Measurements from ENCODE around the gene PARP8. TPM values are rescaled to one million over a fixed set of nuclear protein-coding genes. Genes with fewer than 3 reads are reported as not detected.

Gene PARP8
- polyA plus RNA-seq, 1 donor (not counting 4 experiments of a cell fraction or from before 2014, with no cell fraction given) = 29.1 TPM

DNA sequence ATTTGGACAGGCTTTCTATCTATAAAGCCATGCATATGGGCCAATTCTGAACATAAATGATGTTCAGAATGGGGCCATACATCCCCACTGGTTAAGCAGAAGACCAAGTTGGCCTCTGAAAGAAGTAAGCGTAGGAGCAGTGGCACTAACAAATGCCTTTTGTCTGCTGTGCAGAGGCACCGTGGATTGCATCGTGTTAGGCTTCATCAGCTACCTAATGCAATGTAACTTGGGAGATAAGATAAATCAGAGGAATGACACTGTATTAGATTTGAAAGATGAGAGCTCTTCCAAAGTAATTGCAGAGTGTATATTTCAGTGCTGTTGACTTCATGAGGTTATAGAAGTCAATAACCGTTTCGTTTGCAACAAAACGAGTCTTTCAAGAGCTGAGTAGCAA, 148.1 kb downstream of the PARP8 start:
- DNase-seq (ENCODE audit: low read depth, low spot score) (no peak), FAIRE-seq (no peak)
- Histone ChIP-seq H3K4me1 (ENCODE audit: control insufficient read depth, extremely low read depth, insufficient read depth, low read length) (no peaks in the 10 kb centered on the region), H3K79me2 (ENCODE audit: control insufficient read depth, insufficient read depth, low read length) (no peaks in the 10 kb centered on the region), H2AFZ (ENCODE audit: control insufficient read depth, low read length) (no peak overlapping the region), H3K9ac (ENCODE audit: control insufficient read depth, extremely low read depth, insufficient read depth, low read length) (no peak overlapping the region), H3K27ac (ENCODE audit: control insufficient read depth, insufficient read depth, low read length) (no peak overlapping the region), H3K4me3 (ENCODE audit: control insufficient read depth in 2 of 3, extremely low read depth in 1 of 3, insufficient read depth in 2 of 3, low read depth in 1 of 3, low read length in 3 of 3) (no peak overlapping the region), H3K9me1 (ENCODE audit: control insufficient read depth, extremely low read depth, insufficient read depth, low read length) (no peaks in the 10 kb centered on the region), H3K4me2 (ENCODE audit: control insufficient read depth, extremely low read depth, insufficient read depth, low read depth, low read length) (no peak overlapping the region), H3K36me3 (ENCODE audit: control insufficient read depth in 2 of 2, extremely low read depth in 1 of 2, insufficient read depth in 2 of 2, low read length in 2 of 2) (peaks cover 1 to 3% of the 10 kb centered on the region in 2 experiments), H3K9me3 (ENCODE audit: control insufficient read depth, low read depth, low read length) (no peaks in the 10 kb centered on the region), H4K20me1 (ENCODE audit: control insufficient read depth, extremely low read depth, insufficient read depth, low read length) (no peaks in the 10 kb centered on the region), H3K27me3 (ENCODE audit: control insufficient read depth, extremely low read depth, insufficient read depth, low read length) (no peaks in the 10 kb centered on the region)
- dilution Hi-C loops (cut with MboI; ENCODE audit: extremely low pct_ligation_motif_present, low sequenced_read_pairs) = no loop called here
- no peak for TF ChIP-seq EZH2 (IDR thresholded peaks at IDR 0.05; ENCODE audit: low read length)
- TF ChIP-seq, protein P1, sequence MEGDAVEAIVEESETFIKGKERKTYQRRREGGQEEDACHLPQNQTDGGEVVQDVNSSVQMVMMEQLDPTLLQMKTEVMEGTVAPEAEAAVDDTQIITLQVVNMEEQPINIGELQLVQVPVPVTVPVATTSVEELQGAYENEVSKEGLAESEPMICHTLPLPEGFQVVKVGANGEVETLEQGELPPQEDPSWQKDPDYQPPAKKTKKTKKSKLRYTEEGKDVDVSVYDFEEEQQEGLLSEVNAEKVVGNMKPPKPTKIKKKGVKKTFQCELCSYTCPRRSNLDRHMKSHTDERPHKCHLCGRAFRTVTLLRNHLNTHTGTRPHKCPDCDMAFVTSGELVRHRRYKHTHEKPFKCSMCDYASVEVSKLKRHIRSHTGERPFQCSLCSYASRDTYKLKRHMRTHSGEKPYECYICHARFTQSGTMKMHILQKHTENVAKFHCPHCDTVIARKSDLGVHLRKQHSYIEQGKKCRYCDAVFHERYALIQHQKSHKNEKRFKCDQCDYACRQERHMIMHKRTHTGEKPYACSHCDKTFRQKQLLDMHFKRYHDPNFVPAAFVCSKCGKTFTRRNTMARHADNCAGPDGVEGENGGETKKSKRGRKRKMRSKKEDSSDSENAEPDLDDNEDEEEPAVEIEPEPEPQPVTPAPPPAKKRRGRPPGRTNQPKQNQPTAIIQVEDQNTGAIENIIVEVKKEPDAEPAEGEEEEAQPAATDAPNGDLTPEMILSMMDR (optimal IDR thresholded peaks at IDR 0.05 in 1 of 3, IDR thresholded peaks at IDR 0.05 in 1 of 3, conservative IDR thresholded peaks at IDR 0.05 in 1 of 3; ENCODE audit: extremely low read depth in 1 of 3, insufficient read depth in 2 of 3, low read length in 3 of 3) = no peak

DNA sequence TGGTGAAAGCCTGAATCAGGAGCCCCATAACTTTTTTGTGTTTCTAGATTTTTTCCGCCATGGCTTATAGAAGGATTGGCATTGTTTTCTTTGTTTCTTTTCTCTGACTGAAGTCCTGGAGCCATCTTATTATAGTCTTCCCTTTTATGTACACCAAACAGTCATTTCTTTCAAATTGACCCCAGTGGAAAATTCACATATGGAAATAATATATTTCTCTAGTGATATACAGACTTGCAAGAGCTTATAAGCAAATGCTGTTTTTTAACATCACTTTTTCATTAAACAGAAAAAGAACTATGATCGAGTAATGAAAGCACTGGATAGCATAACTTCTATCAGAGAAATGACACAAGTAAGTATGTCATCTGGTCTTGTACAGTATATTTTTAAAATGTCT, 155.6 kb downstream of the PARP8 start:
- H3K9me3 ChIP-seq (ENCODE audit: control insufficient read depth, low read depth, low read length) = no peaks in the 10 kb centered on the region
- TF ChIP-seq, protein P1 (optimal IDR thresholded peaks at IDR 0.05 in 1 of 3, IDR thresholded peaks at IDR 0.05 in 1 of 3, conservative IDR thresholded peaks at IDR 0.05 in 1 of 3; ENCODE audit: extremely low read depth in 1 of 3, insufficient read depth in 2 of 3, low read length in 3 of 3) = no peak
- no peak for TF ChIP-seq EZH2 (IDR thresholded peaks at IDR 0.05; ENCODE audit: low read length)
- no peak overlapping the region for H2AFZ ChIP-seq (ENCODE audit: control insufficient read depth, low read length)
- no peak overlapping the region for H3K4me2 ChIP-seq (ENCODE audit: control insufficient read depth, extremely low read depth, insufficient read depth, low read depth, low read length)
- no peaks in the 10 kb centered on the region for H4K20me1 ChIP-seq (ENCODE audit: control insufficient read depth, extremely low read depth, insufficient read depth, low read length)
- no peaks in the 10 kb centered on the region for H3K9me1 ChIP-seq (ENCODE audit: control insufficient read depth, extremely low read depth, insufficient read depth, low read length)
- H3K27ac ChIP-seq (ENCODE audit: control insufficient read depth, insufficient read depth, low read length) = no peak overlapping the region
- FAIRE-seq (no peak), DNase-seq (ENCODE audit: low read depth, low spot score) (no peak)
- peaks cover 3 to 4% of the 10 kb centered on the region in 2 experiments for H3K36me3 ChIP-seq (ENCODE audit: control insufficient read depth in 2 of 2, extremely low read depth in 1 of 2, insufficient read depth in 2 of 2, low read length in 2 of 2)
- H3K4me3 ChIP-seq (ENCODE audit: control insufficient read depth in 2 of 3, extremely low read depth in 1 of 3, insufficient read depth in 2 of 3, low read depth in 1 of 3, low read length in 3 of 3) = no peak overlapping the region
- no peaks in the 10 kb centered on the region for H3K27me3 ChIP-seq (ENCODE audit: control insufficient read depth, extremely low read depth, insufficient read depth, low read length)
- H3K79me2 ChIP-seq (ENCODE audit: control insufficient read depth, insufficient read depth, low read length) = no peaks in the 10 kb centered on the region
- no peak overlapping the region for H3K9ac ChIP-seq (ENCODE audit: control insufficient read depth, extremely low read depth, insufficient read depth, low read length)
- dilution Hi-C loops (cut with MboI; ENCODE audit: extremely low pct_ligation_motif_present, low sequenced_read_pairs) = no loop called here
- H3K4me1 ChIP-seq (ENCODE audit: control insufficient read depth, extremely low read depth, insufficient read depth, low read length) = no peaks in the 10 kb centered on the region
